ENCODE measurements around the gene FGFR3. TPM values are rescaled to one million over a fixed set of nuclear protein-coding genes. Genes with fewer than 3 reads are reported as not detected.

FGFR3 gene
- total RNA-seq, 6 donors from 2014 or later: 18.5 to 92.2 (median 24.4) TPM

DNA sequence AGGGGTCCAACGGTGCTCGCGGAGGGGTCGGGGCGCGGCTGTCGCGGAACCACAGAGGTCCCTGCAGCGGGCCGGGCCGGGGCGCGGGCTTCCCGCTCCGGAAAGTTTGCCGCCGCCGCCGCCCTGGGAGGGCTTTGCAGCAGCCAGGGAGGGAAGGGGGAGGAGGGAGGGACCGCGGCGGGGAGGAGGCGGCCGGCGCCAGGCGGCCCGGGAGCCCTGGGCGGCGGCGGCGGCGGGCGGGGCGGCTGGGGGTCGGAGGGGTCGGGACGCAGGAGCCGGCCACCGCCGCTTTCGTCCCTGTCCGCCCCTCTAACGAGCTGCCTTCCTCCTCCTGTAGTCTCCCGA is 375 bp downstream of the FGFR3 start:
- DNase-seq (peak in 1 of 2 donors; percentile 91), ATAC-seq (ENCODE audit: low FRiP score in 2 of 2) (peak in 1 of 2 donors; percentile 16)
- peaks cover 24 to 43% (median 33%) of the 10 kb centered on the region in 4 donors for H3K4me1 ChIP-seq
- TF ChIP-seq EP300 (IDR thresholded peaks at IDR 0.05): no peak
- no peak for TF ChIP-seq POLR2AphosphoS5 (IDR thresholded peaks at IDR 0.05)
- TF ChIP-seq, protein P1, sequence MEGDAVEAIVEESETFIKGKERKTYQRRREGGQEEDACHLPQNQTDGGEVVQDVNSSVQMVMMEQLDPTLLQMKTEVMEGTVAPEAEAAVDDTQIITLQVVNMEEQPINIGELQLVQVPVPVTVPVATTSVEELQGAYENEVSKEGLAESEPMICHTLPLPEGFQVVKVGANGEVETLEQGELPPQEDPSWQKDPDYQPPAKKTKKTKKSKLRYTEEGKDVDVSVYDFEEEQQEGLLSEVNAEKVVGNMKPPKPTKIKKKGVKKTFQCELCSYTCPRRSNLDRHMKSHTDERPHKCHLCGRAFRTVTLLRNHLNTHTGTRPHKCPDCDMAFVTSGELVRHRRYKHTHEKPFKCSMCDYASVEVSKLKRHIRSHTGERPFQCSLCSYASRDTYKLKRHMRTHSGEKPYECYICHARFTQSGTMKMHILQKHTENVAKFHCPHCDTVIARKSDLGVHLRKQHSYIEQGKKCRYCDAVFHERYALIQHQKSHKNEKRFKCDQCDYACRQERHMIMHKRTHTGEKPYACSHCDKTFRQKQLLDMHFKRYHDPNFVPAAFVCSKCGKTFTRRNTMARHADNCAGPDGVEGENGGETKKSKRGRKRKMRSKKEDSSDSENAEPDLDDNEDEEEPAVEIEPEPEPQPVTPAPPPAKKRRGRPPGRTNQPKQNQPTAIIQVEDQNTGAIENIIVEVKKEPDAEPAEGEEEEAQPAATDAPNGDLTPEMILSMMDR (IDR thresholded peaks at IDR 0.05): no peak
- TF ChIP-seq POLR2A (IDR thresholded peaks at IDR 0.05): no peak
- H3K36me3 ChIP-seq: no peaks in the 10 kb centered on the region
- H3K27me3 ChIP-seq: peaks cover 0 to 23% (median 14%) of the 10 kb centered on the region in 4 donors
- peak overlapping the region in 2 of 4 donors; percentile 39 to 73 for H3K27ac ChIP-seq
- 0% methylated on average over 1 to 13 of the region's 44 CpGs for WGBS, 2 donors
- no peaks in the 10 kb centered on the region for H3K9me3 ChIP-seq
- H3K4me3 ChIP-seq: peak overlapping the region; percentile 60 to 70 (median 62)

DNA sequence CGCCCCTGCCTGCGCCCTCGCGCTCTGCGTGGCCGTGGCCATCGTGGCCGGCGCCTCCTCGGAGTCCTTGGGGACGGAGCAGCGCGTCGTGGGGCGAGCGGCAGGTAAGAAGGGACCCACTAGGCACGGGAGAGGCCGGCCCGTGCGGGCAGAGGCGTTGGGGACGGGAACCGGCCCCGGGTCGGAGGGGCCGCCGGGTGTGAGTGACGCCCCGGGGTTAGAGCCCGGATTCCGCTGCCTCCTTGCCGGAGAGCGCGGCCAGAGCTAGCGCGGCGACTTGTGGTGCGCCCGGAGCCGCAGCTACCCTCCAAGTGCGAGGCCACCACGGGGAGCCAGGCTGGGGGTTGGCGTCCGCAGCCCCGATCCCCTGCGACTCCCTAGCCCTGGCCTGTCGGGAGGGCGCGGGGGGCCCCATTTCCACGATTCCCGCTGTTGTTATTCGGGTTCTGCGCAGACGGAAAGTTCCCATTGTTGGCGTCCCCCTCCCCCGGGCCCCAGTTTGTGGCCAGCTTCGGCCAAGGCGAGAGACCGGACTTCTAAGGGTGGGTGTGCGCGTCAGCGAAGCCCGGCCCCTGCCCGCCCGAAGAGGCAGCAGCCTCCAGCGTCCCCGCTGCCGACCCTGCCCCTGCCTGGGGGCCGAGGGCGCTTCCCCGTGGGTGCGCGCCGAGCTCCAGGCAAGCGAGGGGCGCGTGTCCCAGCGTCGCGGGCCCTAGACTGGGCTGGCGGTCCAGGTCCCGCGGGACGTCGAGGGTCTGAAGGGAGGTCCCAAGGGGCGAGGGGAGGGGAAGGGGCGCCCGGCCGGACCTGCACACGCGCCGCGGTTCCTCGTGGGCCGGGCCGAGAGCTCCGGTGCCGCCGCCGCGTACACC is 1.1 kb downstream of the FGFR3 start:
- H3K9me3 ChIP-seq: no peaks in the 10 kb centered on the region
- H3K4me3 ChIP-seq: peak overlapping the region; percentile 8 to 70 (median 62)
- peak in 1 of 2 donors; percentile 87 for DNase-seq
- peak overlapping the region in 3 of 4 donors; percentile 10 to 73 (median 36) for H3K27ac ChIP-seq
- no peak for ATAC-seq (ENCODE audit: low FRiP score in 2 of 2)
- TF ChIP-seq POLR2A (IDR thresholded peaks at IDR 0.05) (peak in 1 of 4 donors; percentile 5), EP300 (IDR thresholded peaks at IDR 0.05) (no peak)
- H3K27me3 ChIP-seq: peaks cover 0 to 23% (median 14%) of the 10 kb centered on the region in 4 donors
- H3K4me1 ChIP-seq: peaks cover 24 to 43% (median 33%) of the 10 kb centered on the region in 4 donors
- 0 to 1% methylated on average over 1 to 22 of the region's 101 CpGs for WGBS, 2 donors
- no peaks in the 10 kb centered on the region for H3K36me3 ChIP-seq

DNA sequence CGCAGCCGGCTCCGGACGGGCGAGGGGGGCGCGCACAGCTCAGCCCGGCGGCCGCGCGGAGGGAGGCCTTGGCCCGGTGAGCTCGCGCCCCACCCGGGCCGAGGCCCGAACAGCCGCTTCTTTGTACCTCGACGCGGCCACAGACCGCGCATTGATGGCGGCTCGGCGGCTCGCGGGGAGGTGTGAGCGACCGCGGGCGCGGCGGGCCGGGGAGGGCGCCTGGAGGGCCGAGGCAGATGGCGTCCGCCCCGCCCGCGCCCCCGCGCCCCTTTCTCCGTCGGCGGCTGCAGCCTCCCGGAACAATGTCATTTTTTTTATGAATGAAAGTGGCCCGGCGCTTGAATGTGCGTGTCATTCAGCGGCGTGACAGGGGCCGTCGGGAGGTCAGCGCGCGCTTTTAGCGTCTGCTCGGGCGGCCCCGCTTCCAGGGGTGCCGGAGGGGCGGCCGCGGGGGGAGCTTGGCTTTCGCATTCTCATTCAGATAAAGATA is 1.8 kb downstream of the FGFR3 start:
- WGBS, 2 donors: 4% methylated on average over 9 of the region's 68 CpGs; no CpG with 5 or more reads in 1 of the 2 donors
- Histone ChIP-seq H3K27me3 (peaks cover 0 to 23% (median 14%) of the 10 kb centered on the region in 4 donors), H3K27ac (no peak overlapping the region), H3K9me3 (no peaks in the 10 kb centered on the region), H3K36me3 (no peaks in the 10 kb centered on the region), H3K4me3 (peak overlapping the region in 3 of 4 donors; percentile 61 to 70 (median 64)), H3K4me1 (peaks cover 24 to 43% (median 33%) of the 10 kb centered on the region in 4 donors)
- ATAC-seq (ENCODE audit: low FRiP score in 2 of 2) (no peak), DNase-seq (peak in 1 of 2 donors; percentile 86)
- TF ChIP-seq EP300 (IDR thresholded peaks at IDR 0.05): no peak

DNA sequence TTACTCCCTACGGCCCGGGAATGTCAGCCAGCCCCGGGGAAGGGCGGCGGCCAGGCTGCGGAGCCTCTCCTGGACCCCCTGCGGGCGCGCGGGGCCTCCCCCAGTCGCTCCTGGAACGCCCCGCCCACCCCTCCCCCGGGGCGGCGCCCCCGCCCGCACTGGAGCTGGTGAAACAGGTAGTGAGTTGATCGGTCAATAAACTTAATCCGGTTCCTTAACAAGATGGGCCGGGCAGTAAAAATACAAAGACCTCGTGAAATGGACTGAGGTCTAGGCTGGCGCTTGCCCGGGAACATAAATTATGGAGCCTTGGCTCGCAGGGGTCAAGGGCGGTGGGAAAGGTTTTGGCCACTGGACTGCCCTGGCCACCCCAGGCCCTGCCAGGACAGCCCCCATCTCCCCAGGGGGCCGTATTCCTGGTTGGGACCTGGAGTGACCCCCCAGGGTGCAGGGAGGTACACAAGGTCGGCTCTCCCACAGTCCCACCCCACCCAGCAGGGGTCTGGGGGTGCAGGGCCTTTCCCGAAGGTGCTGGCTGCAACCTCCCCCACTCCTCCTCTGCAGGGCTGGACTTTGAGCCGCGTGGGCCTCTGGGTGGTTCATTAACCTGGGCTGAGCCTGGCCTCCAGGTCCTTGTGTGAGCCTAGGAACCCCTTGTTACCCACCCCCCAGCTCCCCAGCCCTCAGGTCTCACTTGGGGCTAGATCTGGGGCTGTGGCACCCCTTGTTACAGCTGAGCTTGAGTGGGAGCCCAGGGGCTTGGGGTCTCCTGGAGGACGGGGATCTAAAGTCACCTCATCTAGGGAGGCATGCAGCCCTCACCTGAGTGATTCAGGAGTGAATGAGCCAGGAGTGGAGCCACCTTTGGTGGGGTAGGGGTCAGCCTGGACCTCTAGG is 2.5 kb downstream of the FGFR3 start:
- H3K9me3 ChIP-seq: no peaks in the 10 kb centered on the region
- DNase-seq: peak in 1 of 2 donors; percentile 55

More for the DNA sequence above, 2.5 kb downstream of the FGFR3 start:
- H3K36me3 ChIP-seq: no peaks in the 10 kb centered on the region
- no peak overlapping the region for H3K27ac ChIP-seq
- TF ChIP-seq, protein P1 (IDR thresholded peaks at IDR 0.05): no peak
- TF ChIP-seq POLR2AphosphoS5 (IDR thresholded peaks at IDR 0.05): no peak
- TF ChIP-seq EP300 (IDR thresholded peaks at IDR 0.05): no peak
- no peak for TF ChIP-seq POLR2A (IDR thresholded peaks at IDR 0.05)
- ATAC-seq (ENCODE audit: low FRiP score in 2 of 2): no peak
- WGBS, 2 donors: 21 to 35% methylated on average over 14 to 18 of the region's 32 CpGs
- H3K27me3 ChIP-seq: peaks cover 0 to 23% (median 14%) of the 10 kb centered on the region in 4 donors
- H3K4me1 ChIP-seq: peaks cover 24 to 43% (median 33%) of the 10 kb centered on the region in 4 donors
- peak overlapping the region in 3 of 4 donors; percentile 61 to 70 (median 64) for H3K4me3 ChIP-seq

All from upper lobe of left lung (tissue), 6 donors.